HG03097 (cell line): ENCODE data around the gene COX14.
"Not testable (repeated sequence)": the region's sequence is repeated elsewhere in the genome, so short reads cannot be mapped to it uniquely, and the experiment has no call there.

Source experiments
- ATAC-seq: cut with Tn5 transposase; IDR thresholded peaks from one replicate; pipeline ENCODE4 v1.9.1; 2021; ENCODE audit not compliant: unreplicated experiment, low FRiP score

Gene COX14

GRCh38 chr12:50111693-50112455 lies at the start of gene COX14:
TSS of gene COX14 (plus strand) at chr12:50112236. CDS start at chr12:50120044, 7,808 bp downstream.
- ATAC-seq, result peak; percentile 77

GRCh38 chr12:50062728-50063460 lies 49.1 kb upstream of the COX14 start:
- no peak for ATAC-seq

GRCh38 chr12:50065726-50066310 lies 46.2 kb upstream of the COX14 start:
- ATAC-seq, result no peak

GRCh38 chr12:50066402-50066801 lies 45.6 kb upstream of the COX14 start:
- no peak for ATAC-seq

- no peak for ATAC-seq
Measured at GRCh38 chr12:50069069-50069468, 43.0 kb upstream of the COX14 start.

GRCh38 chr12:50069539-50069938 lies 42.5 kb upstream of the COX14 start:
- no peak for ATAC-seq

- no peak for ATAC-seq
Measured at GRCh38 chr12:50070314-50071060, 41.5 kb upstream of the COX14 start.

- ATAC-seq, result no peak
Measured at GRCh38 chr12:50072198-50072907, 39.7 kb upstream of the COX14 start.

- ATAC-seq, result no peak
Measured at GRCh38 chr12:50073206-50073605, 38.8 kb upstream of the COX14 start.

- ATAC-seq, result no peak
Measured at GRCh38 chr12:50073712-50074111, 38.3 kb upstream of the COX14 start.

GRCh38 chr12:50074936-50075807 lies 36.9 kb upstream of the COX14 start:
- ATAC-seq, result no peak

- no peak for ATAC-seq
Measured at GRCh38 chr12:50075808-50076170, 36.2 kb upstream of the COX14 start.

- no peak for ATAC-seq
Measured at GRCh38 chr12:50077099-50077498, 34.9 kb upstream of the COX14 start.

- no peak for ATAC-seq
Measured at GRCh38 chr12:50078281-50078680, 33.8 kb upstream of the COX14 start.

- no peak for ATAC-seq
Measured at GRCh38 chr12:50079771-50080170, 32.3 kb upstream of the COX14 start.

GRCh38 chr12:50081096-50081808 lies 30.8 kb upstream of the COX14 start:
- ATAC-seq, result no peak

GRCh38 chr12:50082644-50083043 lies 29.4 kb upstream of the COX14 start:
- no peak for ATAC-seq

GRCh38 chr12:50083301-50083700 lies 28.7 kb upstream of the COX14 start:
- ATAC-seq, result no peak

- not testable (repeated sequence) for ATAC-seq
Measured at GRCh38 chr12:50084409-50084774, 27.6 kb upstream of the COX14 start.
